Tibial nerve (tissue), 4 donors: Measurements from ENCODE around the gene ABHD1. TPM values are rescaled to one million over a fixed set of nuclear protein-coding genes. Genes with fewer than 3 reads are reported as not detected.
"Not testable (repeated sequence)": the region's sequence is repeated elsewhere in the genome, so short reads cannot be mapped to it uniquely, and the experiment has no call there.

ENCODE experiments used
- DNase-seq, 2 donors: peaks; one replicate each; pipeline ENCODE4 v3.0.0-alpha.2; 2019; ENCODE audit warnings: low spot score in 2 of 2
- H3K27ac ChIP-seq, 4 donors: fragments of 200-600 bp; sonication (generic) in 3 of 4; one replicate each; pipeline ENCODE4 v1.5.1; 2017 to 2019; ENCODE audit warnings: mild to moderate bottlenecking in 1 of 4
- H3K27me3 ChIP-seq, 2 donors: fragments of 200-600 bp; sonication (generic) in 1 of 2; one replicate each; pipeline versions ENCODE4 v1.5.1 to v1.6.0; 2017 to 2019
- H3K36me3 ChIP-seq, 3 donors: fragments of 200-600 bp; sonication (generic); one replicate each; pipeline ENCODE4 v1.5.1; 2018 to 2019
- H3K4me1 ChIP-seq, 4 donors: fragments of 200-600 bp; sonication (generic) in 3 of 4; one replicate each; pipeline ENCODE4 v1.5.1; 2017 to 2019
- H3K4me3 ChIP-seq, 4 donors: fragments of 200-600 bp; sonication (generic) in 3 of 4; one replicate each; pipeline ENCODE4 v1.5.1; 2017 to 2019; ENCODE audit warnings: mild to moderate bottlenecking in 1 of 4, moderate library complexity in 1 of 4
- H3K9me3 ChIP-seq, 4 donors: fragments of 200-600 bp; sonication (generic) in 3 of 4; one replicate each; pipeline ENCODE4 v1.5.1; 2017 to 2019
- CTCF ChIP-seq, 5 experiments: fragments of 200-600 bp in 3 of 5; fragments of 450-650 bp in 2 of 5; sonication (generic) in 3 of 5; IDR thresholded peaks; one replicate each; pipeline ENCODE4 v1.5.1; 2016 to 2019; ENCODE audit warnings: antibody characterized with exemption in 5 of 5, mild to moderate bottlenecking in 3 of 5, moderate library complexity in 2 of 5
- EP300 ChIP-seq, 2 donors: sonication (generic); formaldehyde crosslinking; IDR thresholded peaks; one replicate each; pipeline ENCODE4 v1.6.1; 2017; ENCODE audit warnings: antibody characterized with exemption in 2 of 2, mild to moderate bottlenecking in 1 of 2
- POLR2A ChIP-seq, 2 donors: fragments of 450-650 bp; IDR thresholded peaks; one replicate each; pipeline ENCODE4 v1.6.1; 2017; ENCODE audit warnings: antibody characterized with exemption in 2 of 2, mild to moderate bottlenecking in 2 of 2, moderate library complexity in 2 of 2
- WGBS, 2 donors: methylation state at CpG; one replicate each; pipeline ENCODE4 v1.1.5; 2018; 5-methylcytosine and 5-hydroxymethylcytosine counted together
- total RNA-seq, 4 donors: library from RNA; depleted of rRNA; stranded (reverse); fragments of >200 nt; gene quantifications; one replicate each; pipeline ENCODE4 v1.1.0, GENCODE V29; 2016

The ABHD1 gene
- total RNA-seq, 4 donors from 2014 or later: 0.42 to 0.78 (median 0.44) TPM; not detected in 1

- no peak for TF ChIP-seq CTCF (IDR thresholded peaks at IDR 0.05)
- Histone ChIP-seq H3K4me1 (peaks cover 0 to 16% (median 4%) of the 10 kb centered on the region in 4 donors), H3K27ac (no peak overlapping the region), H3K4me3 (peak overlapping the region; percentile 19 to 54 (median 29)), H3K27me3 (peaks cover 0 to 31% of the 10 kb centered on the region in 2 donors), H3K36me3 (no peaks in the 10 kb centered on the region), H3K9me3 (no peaks in the 10 kb centered on the region)
- 25 to 37% methylated on average over 11 to 14 of the region's 14 CpGs for WGBS, 2 donors
- no peak for DNase-seq
Measured at GRCh38 chr2:27117995-27118524, 5.6 kb upstream of the ABHD1 start.

GRCh38 chr2:27118525-27119329 is 4.9 kb upstream of the ABHD1 start, which contains the start of gene CGREF1:
TSS of gene CGREF1 (minus strand) at chr2:27119128. CDS start at chr2:27104366, 14,762 bp downstream.
- WGBS, 2 donors: 11 to 12% methylated on average over 18 to 26 of the region's 84 CpGs

GRCh38 chr2:27119330-27119670 is 4.3 kb upstream of the ABHD1 start:
- not testable (repeated sequence) for DNase-seq, H3K9me3 ChIP-seq, H3K27ac ChIP-seq, H3K36me3 ChIP-seq
- Histone ChIP-seq H3K27me3 (peaks cover 0 to 31% of the 10 kb centered on the region in 2 donors), H3K4me1 (peaks cover 0 to 26% (median 9%) of the 10 kb centered on the region in 4 donors), H3K4me3 (peak overlapping the region in 1 of 4 donors; percentile 54)
- WGBS, 2 donors: 78 to 83% methylated on average over 8 of the region's 8 CpGs

More at GRCh38 chr2:27118525-27119329, 4.9 kb upstream of the ABHD1 start, which contains the start of gene CGREF1:
- Histone ChIP-seq H3K4me1 (peaks cover 0 to 21% (median 7%) of the 10 kb centered on the region in 4 donors), H3K27ac (no peak within 1 kb of the TSS), H3K36me3 (no peaks in the 10 kb centered on the region), H3K27me3 (peaks cover 0 to 31% of the 10 kb centered on the region in 2 donors), H3K4me3 (peak within 1 kb of the TSS; percentile 19 to 54 (median 29)), H3K9me3 (no peaks in the 10 kb centered on the region)
- DNase-seq: no peak
- TF ChIP-seq POLR2A (IDR thresholded peaks at IDR 0.05): no peak
- no peak for TF ChIP-seq CTCF (IDR thresholded peaks at IDR 0.05)
- no peak for TF ChIP-seq EP300 (IDR thresholded peaks at IDR 0.05)

GRCh38 chr2:27121906-27122305 is 1.7 kb upstream of the ABHD1 start:
- H3K36me3 ChIP-seq: no peaks in the 10 kb centered on the region

GRCh38 chr2:27122791-27123190 is 824 bp upstream of the ABHD1 start:
- H3K9me3 ChIP-seq: no peaks in the 10 kb centered on the region
- peaks cover 0 to 18% of the 10 kb centered on the region in 2 donors for H3K27me3 ChIP-seq
- H3K36me3 ChIP-seq: no peaks in the 10 kb centered on the region
- H3K4me1 ChIP-seq: peaks cover 0 to 26% (median 9%) of the 10 kb centered on the region in 4 donors
- DNase-seq: no peak
- H3K4me3 ChIP-seq: peak overlapping the region in 2 of 4 donors; percentile 65 to 67
- H3K27ac ChIP-seq: no peak overlapping the region
- TF ChIP-seq CTCF (IDR thresholded peaks at IDR 0.05) (no peak), POLR2A (IDR thresholded peaks at IDR 0.05) (no peak), EP300 (IDR thresholded peaks at IDR 0.05) (no peak)
- 86 to 91% methylated on average over 7 of the region's 7 CpGs for WGBS, 2 donors

More at GRCh38 chr2:27121906-27122305, 1.7 kb upstream of the ABHD1 start:
- WGBS, 2 donors: 76 to 79% methylated on average over 2 of the region's 2 CpGs
- Histone ChIP-seq H3K27ac (no peak overlapping the region), H3K4me3 (no peak overlapping the region), H3K4me1 (peaks cover 0 to 26% (median 9%) of the 10 kb centered on the region in 4 donors), H3K27me3 (peaks cover 0 to 26% of the 10 kb centered on the region in 2 donors), H3K9me3 (no peaks in the 10 kb centered on the region)
- no peak for TF ChIP-seq CTCF (IDR thresholded peaks at IDR 0.05)
- no peak for TF ChIP-seq POLR2A (IDR thresholded peaks at IDR 0.05)
- DNase-seq: no peak
